HepG2 (cell line): ENCODE results near the gene OGFOD3. TPM values are rescaled to one million over a fixed set of nuclear protein-coding genes. Genes with fewer than 3 reads are reported as not detected.

Experiments used
- ATAC-seq: fragments of 200-7000 bp; cut with Tn5 transposase; 3 replicates; pipeline ENCODE4 v1.9.1; 2020; ENCODE audit warnings: mild to moderate bottlenecking, moderate library complexity
- BruUV-seq: library from RNA; stranded (reverse); fragments of 400-500 nt; replicated peaks from 2 replicates; lab custom pipeline; 2021; lab: Mats Ljungman, UMichigan
- CTCF ChIA-PET: fragments of 300-600 bp; formaldehyde crosslinking; extraction: SDS; loops from one replicate; lab custom pipeline; 2021; ENCODE audit warnings: low total read pairs, inconsistent platforms, low intra/inter-chr PET ratio; lab: Yijun Ruan, JAX
- POLR2A ChIA-PET: fragments of 350-600 bp; sonication (Branson Sonifier 250); formaldehyde crosslinking; loops from one replicate; lab custom pipeline; 2020; ENCODE audit warnings: antibody characterized with exemption, inconsistent platforms; lab: Yijun Ruan, JAX
- DNase-seq: peaks from one replicate; pipeline ENCODE4 v3.0.0-alpha.2; 2015; ENCODE audit warnings: low spot score
- FAIRE-seq: peaks from 3 replicates; lab custom pipeline; 2011; peaks lifted over from hg19 to GRCh38; lab: Jason Lieb, UNC
- H2AFZ ChIP-seq: one replicate; pipeline ENCODE4 v1.6.1; 2011; ENCODE audit warnings: low read length, inconsistent platforms
- H3K27ac ChIP-seq: fragments of 300-600 bp; 3 replicates; pipeline ENCODE4 v1.8.0; 2011; ENCODE audit warnings: mixed run types, mild to moderate bottlenecking, mixed read lengths, low read length, inconsistent platforms; ENCODE audit not compliant: insufficient read depth; ENCODE audit errors: extremely low read length
- H3K27me3 ChIP-seq, 2 experiments: fragments of 200-600 bp in 1 of 2; 2 replicates in 1 of 2; 3 replicates in 1 of 2; pipeline versions ENCODE4 v1.6.0 to v1.8.0; 2011; ENCODE audit warnings: low read length in 2 of 2, mild to moderate bottlenecking in 2 of 2, moderate library complexity in 2 of 2, inconsistent platforms in 1 of 2; ENCODE audit not compliant: insufficient read depth in 2 of 2, control insufficient read depth in 1 of 2
- H3K36me3 ChIP-seq, 2 experiments: fragments of 200-600 bp in 1 of 2; replicated peaks in 1 of 2; 2 replicates in 1 of 2; 3 replicates in 1 of 2; pipeline versions ENCODE4 v1.5.1 to v1.8.0; 2011; ENCODE audit warnings: low read length in 2 of 2, inconsistent platforms in 1 of 2; ENCODE audit not compliant: insufficient read depth in 2 of 2, control insufficient read depth in 1 of 2
- H3K4me1 ChIP-seq: 2 replicates; pipeline ENCODE4 v1.5.1; 2012; ENCODE audit warnings: low read length, inconsistent platforms; ENCODE audit not compliant: insufficient read depth
- H3K4me2 ChIP-seq: 2 replicates; pipeline ENCODE4 v1.6.0; 2011; ENCODE audit warnings: low read depth, low read length, inconsistent platforms
- H3K4me3 ChIP-seq, 3 experiments: fragments of 200-600 bp in 1 of 3; sonication (generic), shearing (Covaris generic) in 1 of 3; replicated peaks in 1 of 3; 2 replicates each; pipeline ENCODE4 v1.5.1; 2011 to 2016; ENCODE audit warnings: low read length in 3 of 3, inconsistent platforms in 2 of 3, low read depth in 2 of 3, mild to moderate bottlenecking in 2 of 3, control low read depth in 1 of 3, mixed read lengths in 1 of 3; ENCODE audit not compliant: insufficient read depth in 1 of 3
- H3K79me2 ChIP-seq: one replicate; pipeline ENCODE4 v1.6.1; 2011; ENCODE audit warnings: low read length, inconsistent platforms; ENCODE audit not compliant: insufficient read depth
- H3K9ac ChIP-seq: 2 replicates; pipeline ENCODE4 v1.6.0; 2011; ENCODE audit warnings: mild to moderate bottlenecking, low read depth, low read length, inconsistent platforms; ENCODE audit not compliant: insufficient read depth
- H3K9me3 ChIP-seq: 2 replicates; pipeline ENCODE4 v1.5.1; 2012; ENCODE audit warnings: mild to moderate bottlenecking, low read length
- H4K20me1 ChIP-seq: 2 replicates; pipeline ENCODE4 v1.6.0; 2011; ENCODE audit warnings: inconsistent platforms, mild to moderate bottlenecking, low read length, moderate library complexity; ENCODE audit not compliant: insufficient read depth
- FOXO1 ChIP-seq: sonication (generic); formaldehyde crosslinking; IDR thresholded peaks from 2 replicates; pipeline ENCODE4 v1.4.0; 2020; ENCODE audit warnings: missing genetic modification reagents
- IRF2 ChIP-seq: IDR thresholded peaks from 2 replicates; pipeline ENCODE4 v1.6.1; 2018; ENCODE audit warnings: missing genetic modification reagents, missing compliant biosample characterization
- PATZ1 ChIP-seq: sonication (generic); formaldehyde crosslinking; IDR thresholded peaks from 2 replicates; pipeline ENCODE4 v1.4.0; 2020; ENCODE audit warnings: missing genetic modification reagents
- STAT6 ChIP-seq: sonication (generic); formaldehyde crosslinking; IDR thresholded peaks from 2 replicates; pipeline ENCODE4 v1.4.0; 2020; ENCODE audit warnings: missing genetic modification reagents, mild to moderate bottlenecking, borderline replicate concordance
- TBP ChIP-seq: sonication (generic); formaldehyde crosslinking; IDR thresholded peaks from 2 replicates; pipeline ENCODE4 v1.5.0; 2020; ENCODE audit warnings: missing genetic modification reagents
- TFDP1 ChIP-seq: IDR thresholded peaks from 2 replicates; pipeline ENCODE4 v1.6.1; 2016; ENCODE audit warnings: missing compliant biosample characterization, missing genetic modification reagents, borderline replicate concordance
- TRIM24 ChIP-seq: sonication (generic); formaldehyde crosslinking; IDR thresholded peaks from 2 replicates; pipeline ENCODE4 v1.8.0; 2022; ENCODE audit warnings: mild to moderate bottlenecking, missing genetic modification reagents
- UBTF ChIP-seq: sonication (generic); formaldehyde crosslinking; IDR thresholded peaks from 2 replicates; pipeline ENCODE4 v1.4.0; 2020; ENCODE audit warnings: mild to moderate bottlenecking, missing genetic modification reagents
- ZBTB42 ChIP-seq: sonication (generic); formaldehyde crosslinking; IDR thresholded peaks from 2 replicates; pipeline ENCODE4 v1.5.0; 2020; ENCODE audit warnings: mild to moderate bottlenecking, missing genetic modification reagents
- ZFP90 ChIP-seq: sonication (generic); formaldehyde crosslinking; IDR thresholded peaks from 2 replicates; pipeline ENCODE4 v1.8.0; 2022; ENCODE audit warnings: missing genetic modification reagents, mild to moderate bottlenecking, inconsistent platforms, borderline replicate concordance
- ZFY ChIP-seq: sonication (generic); formaldehyde crosslinking; IDR thresholded peaks from 2 replicates; pipeline ENCODE4 v1.4.0; 2020; ENCODE audit warnings: missing genetic modification reagents
- WGBS: methylation state at CpG from one replicate; pipeline ENCODE4 v1.1.6; 2017; ENCODE audit warnings: low lambda C conversion rate; 5-methylcytosine and 5-hydroxymethylcytosine counted together
- in situ Hi-C: cut with HindIII; loops from 2 replicates; pipeline ENCODE4 v1.10.0; 2017; ENCODE audit warnings: low pct_unique_long_range_greater_than_20kb; ENCODE audit not compliant: extremely low pct_ligation_motif_present
- intact Hi-C: fragments of 100-400 bp; cut with micrococcal nuclease; formaldehyde crosslinking; loops from one replicate; pipeline ENCODE4 v1.10.0; 2022; ENCODE audit not compliant: unreplicated experiment
- polyA plus RNA-seq, 8 experiments: library from polyadenylated mRNA; depleted of rRNA in 3 of 8; stranded (reverse) in 7 of 8; unstranded in 1 of 8; fragments of >200 nt; fragmentation: Illumina TruSeq in 4 of 8; extraction: Trizol in 4 of 8; gene quantifications; 2 replicates each; pipeline versions ENCODE4 v1.2.1 to v1.2.3, GENCODE V29; 2011 to 2016; ENCODE audit warnings: low read depth in 4 of 8, missing spikeins in 1 of 8, mixed read lengths in 1 of 8; ENCODE audit not compliant: insufficient read depth in 1 of 8
- total RNA-seq, 5 experiments: library from RNA; depleted of rRNA; stranded (reverse); fragments of >200 nt; fragmentation: Illumina TruSeq; extraction: Trizol; gene quantifications; 2 replicates each; pipeline ENCODE4 v1.2.3, GENCODE V29; 2016; ENCODE audit warnings: low read depth in 1 of 5

Gene OGFOD3
- total and polyA plus RNA-seq, 2 of the 13 experiments (the other 11 are each of a cell fraction or from before 2014, with no cell fraction given), result 40.0 to 42.1 TPM

GRCh38 chr17:82356845-82357355 lies 61.5 kb downstream of the OGFOD3 start (continued):
- TF ChIP-seq STAT6 (CRISPR knock-in tag), result no peak
- 0 out of 2 replicates have a peak, but pooled peaks have one; percentile 16 for TF ChIP-seq IRF2 (CRISPR knock-in tag)
- peak; percentile 34; the same call in 1 of the 2 replicates for TF ChIP-seq PATZ1 (CRISPR knock-in tag)
- TF ChIP-seq ZBTB42, result no peak

GRCh38 chr17:82355770-82356427 lies 62.5 kb downstream of the OGFOD3 start:
- no peak for DNase-seq
- no peaks in the 10 kb centered on the region for H3K36me3 ChIP-seq
- no peak overlapping the region for H3K27ac ChIP-seq
- intact Hi-C loops (no loop called here), in situ Hi-C loops (loop anchor here (10.0 kb wide), 1 partner anchor 199 kb away; no protein-coding TSS in a partner anchor)
- peak overlapping the region; percentile 9; the same call in 1 of the 2 replicates for H3K9ac ChIP-seq
- ChIA-PET CTCF (interaction anchor here (5.1 kb wide), 1 partner anchor 59 kb away, joined by 41 read pairs; no protein-coding TSS in a partner anchor), POLR2A (interaction anchor here (0.7 to 5.0 kb wide), 15 partner anchors 10 to 114 kb away, joined by 3 to 36 read pairs (median 4); no protein-coding TSS in a partner anchor)
- peak overlapping the region in 2 of 3 experiments; percentile 17 to 57; a peak in 1 of 6 replicates for H3K4me3 ChIP-seq
- ATAC-seq, result no peak
- H3K9me3 ChIP-seq, result no peaks in the 10 kb centered on the region
- H3K79me2 ChIP-seq, result no peaks in the 10 kb centered on the region
- no peaks in the 10 kb centered on the region for H4K20me1 ChIP-seq
- H3K27me3 ChIP-seq, result no peaks in the 10 kb centered on the region
- no peak overlapping the region for H2AFZ ChIP-seq
- H3K4me1 ChIP-seq, result peaks cover 86% of the 10 kb centered on the region
- WGBS, result 30% methylated on average over 11 of the region's 11 CpGs
- no TSS peak for BruUV-seq
- peak overlapping the region; percentile 68 for H3K4me2 ChIP-seq
- FAIRE-seq, result no peak
- TF ChIP-seq ZFP90 (0 out of 2 replicates have a peak, but pooled peaks have one; percentile 37), UBTF (CRISPR knock-in tag) (no peak), TBP (no peak), TFDP1 (0 out of 2 replicates have a peak, but pooled peaks have one; percentile 9), ZFY (CRISPR knock-in tag) (peak; percentile 27), TRIM24 (CRISPR knock-in tag) (0 out of 2 replicates have a peak, but pooled peaks have one; percentile 44), FOXO1 (CRISPR knock-in tag) (no peak)
